GM12872 (cell line): ENCODE measurements around the gene LAG3.

Experiments used
- CTCF ChIP-seq: IDR thresholded peaks from 3 replicates; pipeline ENCODE4 v1.5.1; 2011; ENCODE audit warnings: low read depth, mild to moderate bottlenecking, low read length, moderate library complexity; ENCODE audit not compliant: insufficient read depth

LAG3 gene

GRCh38 chr12:6790496-6791150 lies 18.3 kb downstream of the LAG3 start:
- TF ChIP-seq CTCF: no peak

GRCh38 chr12:6791931-6792520 lies 19.7 kb downstream of the LAG3 start:
- TF ChIP-seq CTCF: no peak

- no peak for TF ChIP-seq CTCF
Observed at GRCh38 chr12:6792522-6793201, 20.3 kb downstream of the LAG3 start.

GRCh38 chr12:6795088-6795487 lies 22.8 kb downstream of the LAG3 start:
- no peak for TF ChIP-seq CTCF

GRCh38 chr12:6796576-6796975 lies 24.3 kb downstream of the LAG3 start:
- TF ChIP-seq CTCF: no peak

- TF ChIP-seq CTCF: no peak
Observed at GRCh38 chr12:6799147-6799546, 26.8 kb downstream of the LAG3 start.

GRCh38 chr12:6807170-6807569 lies 34.9 kb downstream of the LAG3 start:
- no peak for TF ChIP-seq CTCF
